C4-2B (cell line): ENCODE measurements around the gene ICAM2.

ENCODE experiments used
- H3K27ac ChIP-seq: fragments of 450-650 bp; 2 replicates; pipeline ENCODE4 v1.5.1; 2017
- CTCF ChIP-seq: fragments of 450-650 bp; conservative IDR thresholded peaks from 2 replicates; pipeline ENCODE4 v1.5.1; 2017; ENCODE audit warnings: mild to moderate bottlenecking
- ZFX ChIP-seq: fragments of 450-650 bp; IDR thresholded peaks from 2 replicates; pipeline ENCODE4 v1.6.1; 2017

The ICAM2 gene

GRCh38 chr17:63955232-63955631 lies 65.2 kb downstream of the ICAM2 start:
- no peak overlapping the region for H3K27ac ChIP-seq
- TF ChIP-seq CTCF, result no peak
- no peak for TF ChIP-seq ZFX

DNA sequence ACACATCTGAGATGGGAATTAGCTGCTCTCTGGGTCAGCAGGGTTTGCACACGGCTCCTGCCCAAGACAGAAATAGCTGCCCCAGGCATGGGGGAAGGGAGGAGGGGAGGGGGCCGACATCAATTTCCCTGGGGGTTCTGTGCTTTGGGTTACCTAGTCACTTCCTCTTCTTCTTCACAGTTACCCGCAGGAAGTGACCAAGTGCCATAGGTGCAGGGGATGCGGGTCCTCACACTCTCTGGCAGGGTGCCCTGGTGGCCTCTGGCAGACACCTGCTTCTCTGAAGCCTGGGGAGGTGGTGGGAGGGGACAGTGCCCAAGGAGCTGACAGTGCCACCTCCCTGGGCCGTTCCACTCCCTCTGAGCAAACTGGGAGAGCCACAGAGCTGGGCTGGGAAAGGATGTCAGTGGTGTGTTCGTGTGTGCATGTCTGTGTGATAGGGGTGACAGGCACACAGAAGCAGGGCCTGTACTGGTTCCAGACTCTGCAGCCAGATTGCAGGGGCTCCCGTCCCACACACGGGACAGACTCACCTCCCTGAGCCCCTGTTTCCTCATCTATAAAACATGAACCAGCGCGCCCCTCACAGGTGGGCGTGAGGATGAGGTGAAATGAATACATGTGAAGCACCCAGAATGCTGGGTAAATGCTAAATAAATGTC lies 65.9 kb downstream of the ICAM2 start:
- no peak overlapping the region for H3K27ac ChIP-seq
- no peak for TF ChIP-seq ZFX
- TF ChIP-seq CTCF, result no peak
